HG02981 (cell line): Measurements from ENCODE around the gene DRD5.
"Not testable (repeated sequence)": the region's sequence is repeated elsewhere in the genome, so short reads cannot be mapped to it uniquely, and the experiment has no call there.

Source experiments
- ATAC-seq: cut with Tn5 transposase; IDR thresholded peaks from one replicate; pipeline ENCODE4 v1.9.1; 2021; ENCODE audit warnings: mild to moderate bottlenecking, moderate library complexity; ENCODE audit not compliant: unreplicated experiment

Gene DRD5

DNA sequence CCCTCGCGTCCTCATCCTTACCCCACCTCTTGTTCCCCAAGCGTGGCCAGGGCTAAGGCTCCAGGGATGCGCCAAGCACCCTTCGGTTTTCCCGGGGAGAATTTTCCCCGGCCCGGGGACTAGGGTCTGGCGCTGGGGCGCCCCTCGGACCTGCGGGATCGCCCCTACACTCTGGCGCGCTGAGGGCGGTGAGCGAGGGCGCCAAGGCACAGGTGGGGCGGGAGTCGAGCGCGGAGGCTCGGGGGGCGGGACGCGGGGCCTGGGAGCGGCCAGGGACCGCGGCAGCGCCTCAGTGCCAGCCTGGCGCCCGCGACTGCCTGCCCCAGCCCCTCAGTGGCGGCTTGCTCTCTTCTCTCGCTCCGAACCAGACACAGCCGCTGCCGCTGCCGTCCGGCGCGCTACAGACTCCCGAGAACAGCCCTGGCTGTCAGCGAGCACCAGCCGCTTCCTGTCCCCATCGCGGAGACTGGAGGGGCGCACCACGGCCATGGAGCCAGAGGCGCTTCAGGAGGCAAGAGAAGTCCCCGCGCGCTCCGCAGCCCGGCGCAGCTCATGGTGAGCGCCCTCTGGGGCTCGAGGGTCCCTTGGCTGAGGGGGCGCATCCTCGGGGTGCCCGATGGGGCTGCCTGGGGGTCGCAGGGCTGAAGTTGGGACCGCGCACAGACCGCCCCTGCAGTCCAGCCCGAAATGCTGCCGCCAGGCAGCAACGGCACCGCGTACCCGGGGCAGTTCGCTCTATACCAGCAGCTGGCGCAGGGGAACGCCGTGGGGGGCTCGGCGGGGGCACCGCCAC lies at the start of gene DRD5:
DRD5 (plus strand) TSS at position 292 of the 793 bp plus-strand sequence; CDS start at position 688, 396 bp downstream.
- ATAC-seq, result no peak

DNA sequence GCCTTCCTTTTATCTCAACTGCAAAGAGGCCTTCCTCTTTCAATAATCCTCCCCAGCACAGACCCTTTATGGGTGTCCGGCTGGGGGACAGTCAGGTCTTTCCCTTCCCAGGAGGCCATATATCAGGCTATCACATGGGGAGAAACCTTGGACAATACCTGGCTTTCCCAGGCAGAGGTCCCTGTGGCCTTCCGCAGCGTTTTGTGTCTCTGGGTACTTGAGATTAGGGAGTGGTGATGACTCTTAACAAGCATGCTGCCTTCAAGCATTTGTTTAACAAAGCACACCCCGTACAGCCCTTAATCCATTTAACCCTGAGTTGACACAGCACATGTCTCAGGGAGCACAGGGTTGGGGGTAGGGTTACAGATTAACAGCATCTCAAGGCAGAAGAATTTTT lies 49.2 kb upstream of the DRD5 start:
- ATAC-seq, result not testable (repeated sequence)

DNA sequence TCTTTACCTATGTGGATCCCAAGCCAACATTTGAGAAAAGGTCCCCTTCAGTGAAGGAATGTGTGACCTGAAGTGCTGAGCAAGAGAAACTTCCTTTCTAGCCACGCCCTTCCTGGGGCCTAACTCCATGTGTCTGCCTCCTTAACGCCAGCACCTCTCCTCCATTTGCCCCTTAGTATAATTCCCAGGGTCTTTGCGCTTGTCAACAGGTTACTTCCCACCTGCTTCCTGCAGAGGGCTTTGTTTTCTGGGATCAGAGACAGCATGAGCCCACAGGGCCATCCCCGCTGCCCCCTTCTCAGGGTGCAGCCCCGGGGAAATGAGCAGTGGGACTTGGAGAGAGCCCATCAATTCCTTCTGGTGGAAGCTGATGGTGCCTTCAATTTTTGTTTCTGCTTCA lies 45.9 kb upstream of the DRD5 start:
- no peak for ATAC-seq

DNA sequence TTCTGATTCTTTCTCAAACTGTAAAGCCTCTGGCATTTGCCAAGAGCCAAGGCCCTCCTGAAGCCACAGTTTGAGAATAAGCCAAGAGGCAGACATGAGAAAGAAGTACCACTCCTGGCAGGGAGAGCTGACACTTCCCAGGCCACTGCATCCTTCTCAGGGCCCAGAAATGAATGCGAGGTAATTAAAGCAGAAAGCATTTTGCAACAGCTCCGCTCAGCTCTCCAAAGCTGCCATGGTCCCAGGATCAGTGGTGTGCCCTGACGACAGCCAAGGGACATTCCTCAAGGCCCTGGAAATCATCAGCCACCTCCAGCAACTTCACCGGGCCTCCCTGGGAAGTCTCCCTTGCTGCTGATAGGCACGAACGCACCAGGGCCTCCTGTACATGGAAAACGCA lies 44.2 kb upstream of the DRD5 start:
- ATAC-seq, result not testable (repeated sequence)

DNA sequence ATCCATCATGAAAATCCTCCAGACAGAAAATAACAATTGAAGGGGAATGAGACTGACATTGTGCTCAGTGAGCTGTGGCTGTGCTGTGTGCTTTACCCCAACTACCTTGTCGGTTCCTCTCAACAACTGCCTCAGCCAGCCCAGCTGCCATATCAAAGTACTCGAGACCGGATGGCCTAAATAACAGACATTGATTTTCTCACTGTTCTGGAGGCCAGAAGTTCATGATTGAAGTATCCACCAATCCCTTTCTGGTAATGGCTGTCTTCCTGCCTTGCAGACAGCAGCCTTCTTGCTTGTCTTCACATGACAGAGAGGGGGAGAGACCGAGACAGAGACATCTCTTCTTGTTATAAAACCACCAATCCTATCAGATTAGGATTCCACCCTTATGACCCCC lies 37.6 kb upstream of the DRD5 start:
- ATAC-seq, result not testable (repeated sequence)

DNA sequence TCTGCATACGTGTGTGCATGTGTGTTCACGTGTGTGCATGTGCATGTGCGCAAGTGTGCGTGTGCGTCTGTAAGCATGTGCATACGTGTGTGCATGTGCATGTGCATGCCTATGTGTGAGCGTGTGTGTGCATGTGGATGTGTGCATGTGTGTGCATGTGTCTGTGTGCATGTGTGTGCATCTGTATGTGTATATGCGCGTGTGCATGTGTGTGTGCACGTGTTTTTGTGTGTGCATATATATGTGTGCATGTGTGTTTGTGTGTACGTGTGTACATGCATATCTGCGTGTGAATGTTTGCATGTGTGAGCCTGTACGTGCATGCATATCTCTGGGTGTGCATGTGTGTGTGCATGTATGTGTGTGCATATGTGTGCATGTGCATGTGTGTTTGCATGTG lies 35.7 kb upstream of the DRD5 start:
- ATAC-seq, result no peak

DNA sequence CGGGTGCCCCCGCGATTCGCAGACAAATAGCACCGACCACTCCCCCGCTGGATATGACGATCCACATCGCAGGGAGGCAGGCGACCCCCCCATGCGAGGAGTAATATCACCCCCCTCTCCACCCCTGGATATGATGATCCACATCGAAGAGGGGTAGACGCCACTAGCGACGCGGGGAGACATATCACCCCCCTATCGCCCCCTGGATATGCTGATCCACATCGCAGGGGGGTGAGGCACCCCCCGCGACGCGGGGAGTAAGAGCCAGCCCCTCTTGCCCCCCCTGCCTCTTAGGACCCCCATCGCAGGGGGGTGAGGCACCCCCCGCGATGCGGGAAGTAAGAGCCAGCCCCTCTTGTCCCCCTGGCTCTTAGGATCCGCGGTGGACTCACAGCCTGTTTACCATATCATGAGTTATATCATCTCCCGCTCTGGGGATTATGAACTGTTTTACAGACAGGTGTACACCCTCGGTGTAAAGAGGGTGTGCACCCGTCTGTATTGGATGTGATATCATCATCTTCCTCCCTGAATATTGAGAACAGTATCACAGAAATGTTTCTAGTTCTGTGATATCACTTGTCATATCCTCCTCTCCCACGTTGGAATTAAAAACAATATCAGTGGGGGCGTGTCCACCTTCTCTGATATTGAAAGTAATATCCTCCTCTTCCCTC lies 22.7 kb upstream of the DRD5 start:
- no peak for ATAC-seq

DNA sequence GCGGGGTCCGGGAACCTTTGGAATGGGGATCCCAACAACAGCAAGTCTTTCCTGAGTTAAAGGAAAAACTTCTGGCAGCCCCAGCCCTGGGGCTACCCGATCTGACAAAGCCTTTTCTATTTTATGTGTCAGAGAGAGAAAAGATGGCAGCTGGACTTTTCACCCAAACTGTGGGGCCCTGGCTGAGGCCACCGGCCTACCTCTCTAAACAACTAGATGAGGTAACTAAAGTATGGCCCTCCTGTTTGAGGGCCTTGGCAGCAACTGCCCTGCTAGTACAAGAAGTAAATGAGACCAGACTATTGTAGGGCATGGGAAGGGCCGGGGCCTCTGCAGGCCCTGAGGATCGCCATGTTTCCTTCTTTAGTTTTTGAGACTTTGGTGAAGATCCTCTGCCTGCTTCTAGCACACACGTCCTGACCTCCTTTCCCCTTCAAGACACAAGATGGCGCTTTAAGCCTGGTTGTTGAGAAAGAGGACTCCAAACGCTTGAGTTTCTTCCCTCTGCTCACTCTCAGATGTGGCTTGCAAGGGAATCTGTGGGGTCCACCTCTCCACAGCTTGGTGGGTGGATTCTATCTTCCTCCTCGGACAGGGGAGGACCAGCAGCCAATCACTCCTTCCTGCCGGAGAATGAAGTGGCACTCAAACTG lies 18.5 kb upstream of the DRD5 start:
- ATAC-seq, result no peak

DNA sequence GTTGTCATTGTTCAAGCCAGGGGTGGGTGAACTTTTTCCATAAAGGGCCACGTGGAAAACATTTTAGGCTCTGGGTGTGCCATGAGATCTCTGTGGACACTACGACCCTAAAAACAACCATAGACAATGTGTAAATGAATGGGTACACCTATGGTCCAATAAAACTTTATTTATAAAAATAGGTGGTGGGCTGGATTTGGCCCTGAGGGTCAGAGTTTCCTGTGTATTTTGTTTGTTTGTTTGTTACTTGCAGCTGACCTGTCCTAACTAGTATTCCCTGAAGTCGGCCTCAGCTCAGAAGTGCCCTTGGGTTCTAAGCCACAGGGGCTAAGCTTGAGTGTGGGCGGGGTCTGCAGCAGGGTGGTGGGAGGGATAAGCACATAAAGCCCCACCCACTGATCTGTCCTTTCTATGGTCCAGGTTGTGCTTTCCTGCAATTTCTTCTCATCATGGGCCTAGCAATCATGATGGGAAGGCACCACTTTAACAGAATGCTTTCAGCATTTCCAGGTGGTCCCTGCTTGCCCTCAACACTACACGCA lies 17.2 kb upstream of the DRD5 start:
- ATAC-seq, result no peak

DNA sequence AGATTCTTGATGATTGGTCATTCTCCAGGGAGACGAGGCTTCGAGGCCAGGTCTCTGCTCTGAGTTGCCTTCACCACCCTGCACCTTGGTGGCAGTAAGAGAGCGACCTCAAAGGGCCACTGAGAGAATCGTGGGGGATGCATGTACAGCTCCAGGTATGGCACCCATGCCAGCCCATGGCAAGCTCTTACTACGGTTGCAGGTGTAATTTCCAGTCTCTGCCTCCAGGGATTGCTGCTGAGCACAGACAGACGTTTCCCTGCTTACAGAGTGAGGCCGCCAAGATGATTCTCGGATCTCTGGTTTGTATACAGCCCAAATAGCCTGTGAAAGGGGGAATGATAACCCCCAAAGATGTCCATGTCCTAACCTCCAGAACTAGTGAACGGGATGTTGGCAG lies 16.3 kb upstream of the DRD5 start:
- ATAC-seq, result no peak

DNA sequence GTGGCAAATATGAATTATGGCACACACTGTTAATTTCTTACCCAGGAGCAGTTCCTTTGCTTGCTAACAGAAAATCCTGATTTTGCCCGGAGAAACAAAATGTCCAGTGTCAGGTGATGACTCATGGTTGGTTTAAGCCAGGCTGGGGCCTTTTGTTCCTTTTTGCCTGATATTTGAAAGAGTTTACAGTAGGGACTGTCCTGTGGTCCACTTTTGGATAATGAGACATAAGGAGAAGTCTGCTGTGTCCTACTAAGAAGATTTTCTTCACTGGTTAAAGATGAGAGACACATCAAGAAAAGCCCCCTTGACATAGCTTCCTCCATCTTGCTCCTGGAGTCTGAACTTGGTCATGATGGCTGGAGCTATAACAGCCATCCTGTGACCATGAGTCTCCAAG lies 12.1 kb upstream of the DRD5 start:
- no peak for ATAC-seq

DNA sequence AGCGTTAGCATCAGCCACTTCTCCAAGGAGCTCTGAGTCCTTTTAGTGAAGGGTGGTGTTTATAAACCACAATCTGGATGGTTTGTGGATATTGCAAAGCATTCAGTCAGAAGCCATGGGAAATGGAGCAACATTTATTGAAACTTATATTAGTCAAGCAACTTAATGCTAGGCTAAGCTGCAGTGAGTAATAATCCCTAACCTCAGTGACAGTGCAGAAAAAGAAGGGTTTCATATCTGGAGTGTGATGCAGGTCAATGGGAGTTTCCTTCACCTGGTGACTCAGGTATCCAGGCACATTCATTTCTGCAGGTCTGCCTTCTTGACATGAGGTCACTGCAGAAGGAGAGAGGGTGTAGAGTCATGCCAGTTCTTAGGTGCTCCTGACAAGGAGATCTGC lies 10.4 kb upstream of the DRD5 start:
- no peak for ATAC-seq

DNA sequence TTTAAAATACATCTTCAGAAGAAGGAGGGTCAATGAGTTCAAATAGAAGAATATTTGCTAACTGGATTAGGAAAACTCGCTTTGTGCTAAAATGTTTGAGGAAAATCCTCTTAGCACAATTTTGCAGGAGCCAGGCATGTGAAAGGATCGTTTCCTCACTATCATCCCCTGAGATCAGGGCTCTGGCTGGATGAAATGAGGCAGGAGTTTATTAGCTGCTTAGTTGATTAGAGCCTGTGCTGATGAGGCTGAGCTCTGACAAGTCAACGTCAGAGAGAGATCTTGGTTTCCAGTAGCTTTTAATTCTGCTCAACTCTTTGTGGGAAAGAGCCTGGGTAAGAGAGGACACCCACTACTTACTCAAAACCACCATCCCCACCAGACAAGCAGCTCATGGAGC lies 8.0 kb upstream of the DRD5 start:
- no peak for ATAC-seq

DNA sequence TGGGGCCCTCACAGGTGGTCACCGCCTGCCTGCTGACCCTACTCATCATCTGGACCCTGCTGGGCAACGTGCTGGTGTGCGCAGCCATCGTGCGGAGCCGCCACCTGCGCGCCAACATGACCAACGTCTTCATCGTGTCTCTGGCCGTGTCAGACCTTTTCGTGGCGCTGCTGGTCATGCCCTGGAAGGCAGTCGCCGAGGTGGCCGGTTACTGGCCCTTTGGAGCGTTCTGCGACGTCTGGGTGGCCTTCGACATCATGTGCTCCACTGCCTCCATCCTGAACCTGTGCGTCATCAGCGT lies 652 bp downstream of the DRD5 start:
- no peak for ATAC-seq

DNA sequence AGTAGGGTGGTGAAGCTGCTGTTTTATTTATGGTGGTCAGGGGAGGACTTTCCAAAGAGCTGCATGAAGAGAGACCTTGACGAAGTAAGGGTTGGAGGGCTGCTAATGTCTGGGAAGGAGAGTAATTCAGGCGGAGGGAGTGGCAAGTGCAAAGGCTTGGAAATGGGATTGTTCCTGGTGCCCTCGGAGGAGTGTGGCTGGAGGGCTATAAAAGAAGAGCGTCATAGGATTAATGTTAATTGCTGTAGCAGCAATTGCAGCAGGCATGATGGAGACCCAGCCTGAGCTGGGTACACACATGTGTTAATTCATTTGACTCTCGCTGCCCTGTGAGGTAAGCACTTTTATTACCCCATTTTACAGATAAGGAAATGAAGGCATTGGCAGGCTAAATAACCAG lies 4.5 kb downstream of the DRD5 start:
- not testable (repeated sequence) for ATAC-seq

DNA sequence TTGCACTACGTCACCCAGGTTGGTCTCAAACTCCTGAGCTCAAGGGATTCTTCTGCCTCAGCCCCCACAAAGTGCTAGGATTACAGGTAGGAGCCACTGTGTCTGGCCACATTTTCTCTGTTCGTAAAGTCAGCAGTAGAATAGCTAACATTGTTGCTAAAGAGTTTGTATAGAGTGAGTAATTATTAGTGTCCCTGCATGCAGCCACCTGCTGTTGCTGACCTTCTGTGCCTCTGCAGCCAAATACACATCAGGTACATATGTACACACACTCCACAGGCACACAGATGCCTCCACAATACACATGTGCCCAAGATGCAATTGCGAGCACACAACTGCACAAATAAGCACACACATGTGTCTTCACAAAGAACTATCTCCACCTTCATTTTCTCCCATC lies 10.9 kb downstream of the DRD5 start:
- ATAC-seq, result no peak

DNA sequence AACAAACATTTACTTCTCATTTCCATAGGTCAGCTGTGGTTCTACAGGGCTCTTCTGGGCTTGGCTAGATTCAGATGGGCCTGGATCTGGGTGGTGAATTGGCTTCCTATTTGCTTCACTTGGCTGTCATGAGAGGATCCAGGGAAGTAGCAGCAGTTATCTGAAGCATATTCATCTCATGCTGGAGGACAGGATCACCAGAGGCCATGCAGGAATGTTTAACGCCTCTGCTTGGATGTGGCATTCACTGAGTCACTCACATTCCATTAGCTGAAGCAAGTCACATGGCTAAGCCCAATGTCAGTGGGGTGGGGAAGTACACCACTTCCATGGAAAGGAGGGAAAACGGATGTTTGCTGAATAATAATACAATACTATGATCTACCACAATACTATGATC lies 15.2 kb downstream of the DRD5 start:
- ATAC-seq, result not testable (repeated sequence)

DNA sequence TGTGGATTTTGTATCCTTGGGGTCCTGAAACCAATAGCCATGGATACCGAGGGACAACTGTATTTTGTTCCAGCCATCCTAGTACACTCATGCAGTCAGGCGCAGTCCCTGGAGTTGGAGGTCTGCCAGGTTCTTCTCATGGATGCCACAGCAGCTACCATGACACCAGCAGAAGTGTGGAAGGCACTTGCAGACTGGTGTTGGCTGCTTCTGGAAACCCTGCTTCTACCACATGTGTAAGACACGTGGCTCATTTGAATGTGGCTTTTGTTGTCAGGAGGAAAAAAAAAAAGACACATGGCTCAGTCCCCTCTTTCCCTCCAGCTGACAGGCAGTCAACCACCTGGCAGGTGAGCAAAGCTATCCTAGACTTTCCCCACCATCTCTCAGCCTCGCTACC lies 19.4 kb downstream of the DRD5 start:
- ATAC-seq, result no peak

DNA sequence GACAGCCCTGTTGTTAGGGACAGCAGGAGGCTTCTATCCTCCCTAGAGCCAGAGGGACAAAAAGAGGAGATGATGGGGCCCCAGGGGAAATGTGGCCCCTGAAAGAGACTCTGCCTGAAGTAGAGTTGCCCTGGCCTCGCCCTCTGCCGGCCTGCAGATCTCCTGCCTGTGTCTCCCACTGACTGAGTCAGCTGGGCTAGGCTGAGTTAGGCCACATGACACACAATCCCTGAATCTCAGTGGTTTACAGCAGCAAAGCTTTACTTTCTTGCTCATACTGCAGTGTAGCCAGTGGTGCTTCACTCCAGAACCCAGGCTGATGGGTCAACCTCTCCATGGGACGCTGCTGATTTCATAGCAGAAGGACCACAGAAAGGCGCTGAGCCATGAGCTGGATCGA lies 23.5 kb downstream of the DRD5 start:
- ATAC-seq, result no peak

DNA sequence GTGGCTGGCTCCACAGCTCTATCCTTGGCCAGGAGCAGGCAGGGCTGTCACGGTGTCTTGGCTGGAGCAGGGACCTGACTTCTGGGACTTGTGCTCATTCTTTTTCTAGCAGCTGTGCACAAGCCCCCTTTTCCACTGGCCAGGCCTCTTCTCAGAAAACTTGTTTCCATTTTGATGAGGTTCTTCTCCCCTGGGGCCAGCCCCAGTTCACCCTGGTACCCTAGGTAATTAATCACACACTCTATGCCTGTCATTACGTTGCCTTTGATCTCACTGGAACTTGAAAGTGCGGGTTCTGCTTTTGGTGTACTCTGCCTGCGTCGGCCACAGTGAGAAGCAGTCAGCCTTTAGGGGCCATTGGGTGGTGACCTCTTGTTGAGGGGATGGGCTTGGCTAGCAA lies 26.6 kb downstream of the DRD5 start:
- ATAC-seq, result no peak

DNA sequence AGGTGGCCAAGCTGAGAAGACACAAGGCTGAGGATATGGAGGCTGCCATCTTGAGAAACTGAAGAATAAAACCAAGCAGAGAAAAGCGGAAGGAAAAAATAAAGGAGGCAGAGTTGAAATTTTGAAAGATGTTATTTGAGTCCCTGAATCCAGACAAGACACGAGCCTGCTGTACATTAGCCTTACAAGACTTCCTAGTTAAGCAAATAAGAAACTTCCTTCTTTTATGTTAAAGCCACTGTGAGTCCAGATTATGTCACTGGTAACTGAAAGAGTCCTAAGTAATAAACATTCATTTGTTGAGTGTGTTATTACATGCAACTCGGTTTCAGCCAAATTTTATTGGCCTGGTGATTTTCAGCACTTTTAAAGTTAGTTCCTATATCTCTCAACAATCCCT lies 30.4 kb downstream of the DRD5 start:
- no peak for ATAC-seq
